ENCODE measurements around the gene MAL. TPM values are rescaled to one million over a fixed set of nuclear protein-coding genes. Genes with fewer than 3 reads are reported as not detected.

MAL gene
- total and polyA plus RNA-seq, 2 of the 13 experiments (the other 11 are each of a cell fraction or from before 2014, with no cell fraction given) = not detected

DNA sequence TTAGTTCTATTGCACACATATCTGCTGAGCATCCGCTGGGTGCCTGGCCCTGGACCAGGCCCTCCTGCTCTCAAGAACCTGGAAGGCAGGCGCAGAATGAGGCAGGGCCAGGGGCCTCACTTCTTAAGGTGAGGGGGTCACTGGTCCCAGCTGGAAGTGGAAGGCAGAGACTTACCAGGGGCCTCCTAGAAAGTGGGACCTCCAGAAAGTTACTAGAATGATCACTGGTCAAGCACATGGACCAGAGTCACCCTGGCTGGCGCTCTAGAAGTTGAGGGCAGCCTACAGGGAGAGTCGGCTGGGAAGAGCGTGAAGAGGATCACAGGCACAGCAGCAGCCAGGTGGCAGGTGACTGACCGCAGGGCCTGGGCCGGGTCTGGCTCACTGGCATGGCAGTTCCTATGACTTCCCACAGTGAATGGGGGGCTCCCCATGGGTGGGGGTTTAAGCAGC, 26.1 kb upstream of the MAL start:
- Histone ChIP-seq H2AFZ (ENCODE audit: low read length) (no peak overlapping the region), H3K27ac (ENCODE audit: extremely low read length, insufficient read depth, low read length) (no peak overlapping the region), H4K20me1 (ENCODE audit: insufficient read depth, low read length) (no peaks in the 10 kb centered on the region), H3K79me2 (ENCODE audit: insufficient read depth, low read length) (no peaks in the 10 kb centered on the region), H3K27me3 (ENCODE audit: control insufficient read depth in 1 of 2, insufficient read depth in 2 of 2, low read length in 2 of 2) (peaks cover 9 to 62% of the 10 kb centered on the region in 2 experiments), H3K36me3 (replicated peaks in 1 of 2; ENCODE audit: control insufficient read depth in 1 of 2, insufficient read depth in 2 of 2, low read length in 2 of 2) (no peaks in the 10 kb centered on the region), H3K9ac (ENCODE audit: insufficient read depth, low read depth, low read length) (no peak overlapping the region), H3K9me3 (ENCODE audit: low read length) (no peaks in the 10 kb centered on the region), H3K4me2 (ENCODE audit: low read depth, low read length) (no peak overlapping the region), H3K4me3 (replicated peaks in 1 of 3; ENCODE audit: insufficient read depth in 1 of 3, low read depth in 2 of 3, low read length in 3 of 3) (no peak overlapping the region), H3K4me1 (ENCODE audit: insufficient read depth, low read length) (no peaks in the 10 kb centered on the region)
- in situ Hi-C loops (cut with HindIII; ENCODE audit: extremely low pct_ligation_motif_present, low pct_unique_long_range_greater_than_20kb) (no loop called here), intact Hi-C loops (cut with micrococcal nuclease; ENCODE audit: unreplicated experiment) (no loop called here)
- no peak for TF ChIP-seq NFKB2 (CRISPR knock-in tag; IDR thresholded peaks at IDR 0.05; ENCODE audit: borderline replicate concordance)
- no peak for TF ChIP-seq ZNF678 (CRISPR knock-in tag; IDR thresholded peaks at IDR 0.05)
- TF ChIP-seq NR2F2 (IDR thresholded peaks at IDR 0.05; ENCODE audit: borderline replicate concordance, low read depth) = no peak
- no peak for TF ChIP-seq ZNF747 (CRISPR knock-in tag; IDR thresholded peaks at IDR 0.05; ENCODE audit: borderline replicate concordance)
- no peak for TF ChIP-seq HNF4A (CRISPR knock-in tag; IDR thresholded peaks at IDR 0.05)
- TF ChIP-seq, protein P1, sequence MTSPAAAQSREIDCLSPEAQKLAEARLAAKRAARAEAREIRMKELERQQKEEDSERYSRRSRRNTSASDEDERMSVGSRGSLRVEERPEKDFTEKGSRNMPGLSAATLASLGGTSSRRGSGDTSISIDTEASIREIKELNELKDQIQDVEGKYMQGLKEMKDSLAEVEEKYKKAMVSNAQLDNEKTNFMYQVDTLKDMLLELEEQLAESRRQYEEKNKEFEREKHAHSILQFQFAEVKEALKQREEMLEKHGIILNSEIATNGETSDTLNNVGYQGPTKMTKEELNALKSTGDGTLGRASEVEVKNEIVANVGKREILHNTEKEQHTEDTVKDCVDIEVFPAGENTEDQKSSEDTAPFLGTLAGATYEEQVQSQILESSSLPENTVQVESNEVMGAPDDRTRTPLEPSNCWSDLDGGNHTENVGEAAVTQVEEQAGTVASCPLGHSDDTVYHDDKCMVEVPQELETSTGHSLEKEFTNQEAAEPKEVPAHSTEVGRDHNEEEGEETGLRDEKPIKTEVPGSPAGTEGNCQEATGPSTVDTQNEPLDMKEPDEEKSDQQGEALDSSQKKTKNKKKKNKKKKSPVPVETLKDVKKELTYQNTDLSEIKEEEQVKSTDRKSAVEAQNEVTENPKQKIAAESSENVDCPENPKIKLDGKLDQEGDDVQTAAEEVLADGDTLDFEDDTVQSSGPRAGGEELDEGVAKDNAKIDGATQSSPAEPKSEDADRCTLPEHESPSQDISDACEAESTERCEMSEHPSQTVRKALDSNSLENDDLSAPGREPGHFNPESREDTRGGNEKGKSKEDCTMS (CRISPR knock-in tag; conservative IDR thresholded peaks at IDR 0.05) = no peak
- no peak for TF ChIP-seq ZNF17 (CRISPR knock-in tag; IDR thresholded peaks at IDR 0.05)
- TF ChIP-seq, protein P2, sequence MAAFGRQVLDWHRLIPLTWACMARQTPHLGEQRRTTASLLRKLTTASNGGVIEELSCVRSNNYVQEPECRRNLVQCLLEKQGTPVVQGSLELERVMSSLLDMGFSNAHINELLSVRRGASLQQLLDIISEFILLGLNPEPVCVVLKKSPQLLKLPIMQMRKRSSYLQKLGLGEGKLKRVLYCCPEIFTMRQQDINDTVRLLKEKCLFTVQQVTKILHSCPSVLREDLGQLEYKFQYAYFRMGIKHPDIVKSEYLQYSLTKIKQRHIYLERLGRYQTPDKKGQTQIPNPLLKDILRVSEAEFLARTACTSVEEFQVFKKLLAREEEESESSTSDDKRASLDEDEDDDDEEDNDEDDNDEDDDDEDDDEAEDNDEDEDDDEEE (CRISPR knock-in tag; IDR thresholded peaks at IDR 0.05) = no peak
- TF ChIP-seq ISL2 (CRISPR knock-in tag; IDR thresholded peaks at IDR 0.05) = no peak
- DNase-seq (ENCODE audit: low spot score) (no peak), ATAC-seq (peak; percentile 14; the same call in 1 of the 3 replicates), FAIRE-seq (no peak)
- ChIA-PET CTCF (ENCODE audit: low intra/inter-chr PET ratio, low total read pairs) (no interaction called here), POLR2A (no interaction called here)
- BruUV-seq (replicated peaks) = no TSS peak
- 28% methylated on average over 7 of the region's 7 CpGs for WGBS (ENCODE audit: low lambda C conversion rate)

Measured in HepG2 (cell line).